HG03432 (cell line): Measurements from ENCODE around the gene ACSBG1.
A peak's percentile ranks its signal among the peaks of the same experiment; 100 is the strongest.
"Not testable (repeated sequence)": the region's sequence is repeated elsewhere in the genome, so short reads cannot be mapped to it uniquely, and the experiment has no call there.

ENCODE experiments used
- ATAC-seq: cut with Tn5 transposase; IDR thresholded peaks from one replicate; pipeline ENCODE4 v1.9.1; 2021; ENCODE audit warnings: mild to moderate bottlenecking, moderate library complexity; ENCODE audit not compliant: unreplicated experiment

Gene ACSBG1

GRCh38 chr15:78170848-78171773 is 63.3 kb downstream of the ACSBG1 start:
- ATAC-seq: peak; percentile 66

- no peak for ATAC-seq
Observed at GRCh38 chr15:78168608-78169007, 65.8 kb downstream of the ACSBG1 start.

GRCh38 chr15:78167227-78167888 is 67.0 kb downstream of the ACSBG1 start:
- ATAC-seq: peak; percentile 79

GRCh38 chr15:78164010-78164409 is 70.4 kb downstream of the ACSBG1 start:
- no peak for ATAC-seq

GRCh38 chr15:78162038-78162437 is 72.3 kb downstream of the ACSBG1 start:
- ATAC-seq: no peak

GRCh38 chr15:78159395-78159794 is 75.0 kb downstream of the ACSBG1 start:
- no peak for ATAC-seq

- no peak for ATAC-seq
Observed at GRCh38 chr15:78157203-78157602, 77.2 kb downstream of the ACSBG1 start.

- ATAC-seq: no peak
Observed at GRCh38 chr15:78156653-78157052, 77.7 kb downstream of the ACSBG1 start.

GRCh38 chr15:78155355-78155939 is 78.9 kb downstream of the ACSBG1 start:
- ATAC-seq: no peak

GRCh38 chr15:78154955-78155354 is 79.4 kb downstream of the ACSBG1 start:
- no peak for ATAC-seq

GRCh38 chr15:78151075-78151474 is 83.3 kb downstream of the ACSBG1 start:
- ATAC-seq: not testable (repeated sequence)

- ATAC-seq: no peak
Observed at GRCh38 chr15:78149805-78150751, 84.3 kb downstream of the ACSBG1 start.

GRCh38 chr15:78149068-78149804 is 85.1 kb downstream of the ACSBG1 start, which contains the start of gene IDH3A:
TSS of gene IDH3A (plus strand) at chr15:78149362. CDS start at chr15:78149404, 42 bp downstream.
- peak; percentile 82 for ATAC-seq

GRCh38 chr15:78148392-78149067 is 85.8 kb downstream of the ACSBG1 start:
- ATAC-seq: peak; percentile 2

- ATAC-seq: no peak
Observed at GRCh38 chr15:78147566-78147965, 86.8 kb downstream of the ACSBG1 start.

- ATAC-seq: no peak
Observed at GRCh38 chr15:78146425-78147154, 87.8 kb downstream of the ACSBG1 start.

GRCh38 chr15:78142332-78142731 is 92.0 kb downstream of the ACSBG1 start:
- ATAC-seq: no peak

GRCh38 chr15:78140292-78140691 is 94.1 kb downstream of the ACSBG1 start:
- ATAC-seq: no peak

GRCh38 chr15:78139578-78139977 is 94.8 kb downstream of the ACSBG1 start:
- no peak for ATAC-seq
